GM23338 (cell line): ENCODE measurements around the gene SBF1.

Source experiments
- EZH2 ChIP-seq: fragments of 200-600 bp; sonication (generic); IDR thresholded peaks from one replicate; pipeline ENCODE4 v1.8.0; 2017; ENCODE audit warnings: antibody characterized with exemption, mild to moderate bottlenecking, low read depth; ENCODE audit not compliant: unreplicated experiment
- EZH2phosphoT487 ChIP-seq: fragments of 200-600 bp; sonication (generic); IDR thresholded peaks from one replicate; pipeline ENCODE4 v1.8.1; 2018; ENCODE audit warnings: antibody characterized with exemption; ENCODE audit not compliant: unreplicated experiment
- POLR2AphosphoS5 ChIP-seq: IDR thresholded peaks from 2 replicates; pipeline ENCODE4 v1.6.1; 2016; ENCODE audit warnings: antibody characterized with exemption, low read depth
- STAT1 ChIP-seq: IDR thresholded peaks from one replicate; pipeline ENCODE4 v1.6.1; 2016; ENCODE audit warnings: antibody characterized with exemption; ENCODE audit not compliant: unreplicated experiment
- TF ChIP-seq, protein P1 (sequence below), 2 experiments: fragments of 200-600 bp in 1 of 2; sonication (generic) in 1 of 2; conservative IDR thresholded peaks; 2 replicates each; pipeline versions ENCODE4 v1.5.1 to v1.6.1; 2016 to 2017; ENCODE audit warnings: antibody characterized with exemption in 2 of 2, low read depth in 2 of 2, mild to moderate bottlenecking in 2 of 2, moderate library complexity in 1 of 2

DNA sequence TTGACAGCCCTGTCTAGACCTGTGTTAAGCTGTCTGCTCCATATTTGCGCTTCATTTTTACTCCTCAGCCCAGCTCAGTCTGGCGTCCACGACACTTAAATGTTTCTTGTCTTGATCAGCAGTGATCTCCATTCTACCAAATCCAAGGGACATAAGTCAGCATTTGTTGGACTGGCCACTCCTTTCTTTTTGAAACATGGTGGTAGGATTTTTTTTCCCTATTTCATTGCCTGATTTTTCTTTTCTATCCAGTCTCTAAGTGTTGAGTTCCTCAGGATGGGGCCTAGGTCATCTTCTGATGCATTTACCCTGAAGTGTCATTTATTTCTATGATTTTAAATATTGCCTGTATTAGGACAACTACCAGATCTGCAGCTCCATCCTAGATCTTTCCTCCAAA is 34.1 kb upstream of the SBF1 start:
- TF ChIP-seq EZH2phosphoT487 = no peak
- TF ChIP-seq STAT1 = no peak
- TF ChIP-seq, protein P1, sequence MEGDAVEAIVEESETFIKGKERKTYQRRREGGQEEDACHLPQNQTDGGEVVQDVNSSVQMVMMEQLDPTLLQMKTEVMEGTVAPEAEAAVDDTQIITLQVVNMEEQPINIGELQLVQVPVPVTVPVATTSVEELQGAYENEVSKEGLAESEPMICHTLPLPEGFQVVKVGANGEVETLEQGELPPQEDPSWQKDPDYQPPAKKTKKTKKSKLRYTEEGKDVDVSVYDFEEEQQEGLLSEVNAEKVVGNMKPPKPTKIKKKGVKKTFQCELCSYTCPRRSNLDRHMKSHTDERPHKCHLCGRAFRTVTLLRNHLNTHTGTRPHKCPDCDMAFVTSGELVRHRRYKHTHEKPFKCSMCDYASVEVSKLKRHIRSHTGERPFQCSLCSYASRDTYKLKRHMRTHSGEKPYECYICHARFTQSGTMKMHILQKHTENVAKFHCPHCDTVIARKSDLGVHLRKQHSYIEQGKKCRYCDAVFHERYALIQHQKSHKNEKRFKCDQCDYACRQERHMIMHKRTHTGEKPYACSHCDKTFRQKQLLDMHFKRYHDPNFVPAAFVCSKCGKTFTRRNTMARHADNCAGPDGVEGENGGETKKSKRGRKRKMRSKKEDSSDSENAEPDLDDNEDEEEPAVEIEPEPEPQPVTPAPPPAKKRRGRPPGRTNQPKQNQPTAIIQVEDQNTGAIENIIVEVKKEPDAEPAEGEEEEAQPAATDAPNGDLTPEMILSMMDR (conservative IDR thresholded peaks at IDR 0.05; ENCODE audit: low read depth in 2 of 2) = no peak
- TF ChIP-seq EZH2 = no peak
- no peak for TF ChIP-seq POLR2AphosphoS5
